ENCODE measurements around the gene CTSD.

Gene CTSD

GRCh38 chr11:1744891-1745700, 18.6 kb downstream of the CTSD start:
- no peak for DNase-seq (ENCODE audit: low read depth)

- DNase-seq (ENCODE audit: low read depth), result no peak
Measured at GRCh38 chr11:1744137-1744886, 19.4 kb downstream of the CTSD start.

- DNase-seq (ENCODE audit: low read depth), result no peak
Measured at GRCh38 chr11:1743585-1744136, 20.1 kb downstream of the CTSD start.

GRCh38 chr11:1742869-1743584, 20.7 kb downstream of the CTSD start:
- DNase-seq (ENCODE audit: low read depth), result no peak

GRCh38 chr11:1742371-1742770, 21.4 kb downstream of the CTSD start:
- DNase-seq (ENCODE audit: low read depth), result no peak

- no peak for DNase-seq (ENCODE audit: low read depth)
Measured at GRCh38 chr11:1741741-1742140, 22.0 kb downstream of the CTSD start.

- DNase-seq (ENCODE audit: low read depth), result no peak
Measured at GRCh38 chr11:1740786-1741530, 22.8 kb downstream of the CTSD start.

GRCh38 chr11:1739576-1739975, 24.2 kb downstream of the CTSD start:
- DNase-seq (ENCODE audit: low read depth), result no peak

- DNase-seq (ENCODE audit: low read depth), result no peak
Measured at GRCh38 chr11:1738380-1738779, 25.3 kb downstream of the CTSD start.

GRCh38 chr11:1737080-1737757, 26.5 kb downstream of the CTSD start:
- DNase-seq (ENCODE audit: low read depth), result no peak

GRCh38 chr11:1736447-1736992, 27.2 kb downstream of the CTSD start:
- DNase-seq (ENCODE audit: low read depth), result no peak

GRCh38 chr11:1735271-1735670, 28.5 kb downstream of the CTSD start:
- DNase-seq (ENCODE audit: low read depth), result no peak

GRCh38 chr11:1734641-1735081, 29.1 kb downstream of the CTSD start:
- no peak for DNase-seq (ENCODE audit: low read depth)

GRCh38 chr11:1733716-1734640, 29.7 kb downstream of the CTSD start:
- DNase-seq (ENCODE audit: low read depth), result no peak

GRCh38 chr11:1733009-1733715, 30.6 kb downstream of the CTSD start:
- DNase-seq (ENCODE audit: low read depth), result no peak

GRCh38 chr11:1732418-1733008, 31.2 kb downstream of the CTSD start:
- DNase-seq (ENCODE audit: low read depth), result no peak

GRCh38 chr11:1731451-1732059, 32.2 kb downstream of the CTSD start:
- DNase-seq (ENCODE audit: low read depth), result no peak

- DNase-seq (ENCODE audit: low read depth), result no peak
Measured at GRCh38 chr11:1730059-1730629, 33.6 kb downstream of the CTSD start.
